ENCODE results near the gene CNIH2.

GRCh38 chr11:66317723-66318599 lies 40.0 kb downstream of the CNIH2 start:
- no peak for TF ChIP-seq POLR2A (IDR thresholded peaks at IDR 0.05; ENCODE audit: extremely low read depth, insufficient read length)
- no peak for TF ChIP-seq CTCF (IDR thresholded peaks at IDR 0.05; ENCODE audit: low read depth, low read length)
- peak; percentile 81 for TF ChIP-seq MAX (IDR thresholded peaks at IDR 0.05; ENCODE audit: low read depth, low read length)
- peak; percentile 88 for TF ChIP-seq MYC (IDR thresholded peaks at IDR 0.05; ENCODE audit: low read depth, low read length)
